Testis (tissue), 5 donors: Measurements from ENCODE around the gene PRAMEF15. TPM values are rescaled to one million over a fixed set of nuclear protein-coding genes. Genes with fewer than 3 reads are reported as not detected.
"Not testable (repeated sequence)": the region's sequence is repeated elsewhere in the genome, so short reads cannot be mapped to it uniquely, and the experiment has no call there.

ENCODE experiments used
- DNase-seq: peaks from one replicate; pipeline ENCODE4 v3.0.0-alpha.2; 2019
- H3K27ac ChIP-seq, 2 donors: fragments of 200-600 bp; sonication (generic); one replicate each; pipeline ENCODE4 v1.5.1; 2019
- H3K27me3 ChIP-seq: fragments of 200-600 bp; sonication (generic); one replicate; pipeline ENCODE4 v1.5.1; 2019
- H3K36me3 ChIP-seq: fragments of 200-600 bp; sonication (generic); one replicate; pipeline ENCODE4 v1.5.1; 2017; ENCODE audit warnings: low read depth; ENCODE audit errors: missing control alignments
- H3K4me1 ChIP-seq: fragments of 200-600 bp; sonication (generic); one replicate; pipeline ENCODE4 v1.5.1; 2019
- H3K4me3 ChIP-seq, 2 donors: fragments of 200-600 bp; sonication (generic); one replicate each; pipeline ENCODE4 v1.5.1; 2017 to 2019
- H3K9me3 ChIP-seq: fragments of 200-600 bp; sonication (generic); one replicate; pipeline ENCODE4 v1.5.1; 2017
- WGBS, 2 donors: methylation state at CpG; one replicate each; pipeline ENCODE4 v1.1.5; 2018; 5-methylcytosine and 5-hydroxymethylcytosine counted together
- intact Hi-C: fragments of 100-400 bp; cut with DNase I; formaldehyde crosslinking; loops from one replicate; pipeline ENCODE4 v1.15.1; 2023; ENCODE audit warnings: low total_unique reads
- long read RNA-seq, 2 donors: transcript quantifications; one replicate each; lab custom pipeline, GENCODE V29; 2026
- polyA plus RNA-seq: library from polyadenylated mRNA; stranded (reverse); fragments of 350-450 nt; fragmentation: Illumina TruSeq; extraction: RNeasy Lipid Tissue Mini Kit (QIAGEN cat#74804); gene quantifications from one replicate; pipeline ENCODE4 v1.2.3, GENCODE V29; 2014; ENCODE audit warnings: low read depth, low replicate concordance; ENCODE audit not compliant: insufficient read depth
- total RNA-seq, 2 donors: library from RNA; depleted of rRNA; stranded (reverse); fragments of >200 nt; gene quantifications; one replicate each; pipeline ENCODE4 v1.2.3, GENCODE V29; 2016

The PRAMEF15 gene
- total RNA-seq (under 1 TPM in 1 of 2 donors, not detected in 1; 0.19 TPM), polyA plus RNA-seq (not detected)
- long read RNA-seq, donor 1: 0 reads
- long read RNA-seq, donor 2: 0 reads

DNA sequence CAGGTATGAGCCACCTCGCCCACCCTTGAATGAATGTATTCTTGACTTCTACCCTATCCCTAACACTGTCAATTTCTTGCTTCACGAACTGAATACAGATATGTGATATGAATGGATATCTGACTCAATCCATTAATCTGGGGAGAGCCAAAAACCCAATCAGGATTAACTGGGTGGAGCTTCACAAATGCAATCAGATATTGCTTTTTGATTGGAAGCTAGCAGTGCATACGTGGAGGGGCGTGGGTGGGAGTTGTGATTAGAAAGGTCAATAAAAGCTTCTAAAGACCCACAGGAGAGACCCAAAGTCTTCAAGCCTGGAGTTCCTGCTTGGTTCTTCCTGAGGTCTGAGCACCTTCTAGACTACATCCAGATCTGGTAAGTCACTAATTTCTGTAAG lies at the start of gene PRAMEF15:
Gene PRAMEF15 (plus strand): TSS at position 301 of the 400 bp plus-strand sequence. CDS start 2,827 bp downstream, outside the sequence.
- H3K4me1 ChIP-seq, H3K9me3 ChIP-seq, H3K36me3 ChIP-seq, intact Hi-C loops, H3K27ac ChIP-seq, H3K4me3 ChIP-seq, DNase-seq, H3K27me3 ChIP-seq: not testable (repeated sequence)
- WGBS, 2 donors: 63% methylated on average over 4 of the region's 4 CpGs; no CpG with 5 or more reads in 1 of the 2 donors

DNA sequence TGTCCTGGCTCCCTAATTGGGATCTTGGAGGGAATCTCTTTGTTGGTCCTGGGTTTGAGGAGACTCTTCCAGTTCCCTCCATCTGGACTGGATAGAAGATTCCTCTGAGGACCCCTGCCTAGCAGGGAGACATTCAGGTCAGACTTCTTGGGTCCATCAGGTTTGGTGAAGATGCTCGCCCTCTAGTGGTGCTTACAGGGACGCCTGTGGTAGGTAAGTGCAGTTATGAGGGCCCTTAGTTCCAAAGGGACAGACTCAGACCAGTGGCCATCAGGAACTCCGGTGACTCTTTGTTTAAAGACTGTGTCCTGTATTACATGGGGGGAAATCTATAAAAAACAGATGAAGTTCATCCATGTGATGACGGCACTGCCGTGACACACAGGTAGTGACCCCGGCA lies 38.4 kb upstream of the PRAMEF15 start:
- H3K4me1 ChIP-seq, H3K36me3 ChIP-seq, DNase-seq, H3K27ac ChIP-seq, intact Hi-C loops, H3K9me3 ChIP-seq, H3K27me3 ChIP-seq, H3K4me3 ChIP-seq: not testable (repeated sequence)
- 73% methylated on average over 6 of the region's 6 CpGs; no CpG with 5 or more reads in 1 of the 2 donors for WGBS, 2 donors

DNA sequence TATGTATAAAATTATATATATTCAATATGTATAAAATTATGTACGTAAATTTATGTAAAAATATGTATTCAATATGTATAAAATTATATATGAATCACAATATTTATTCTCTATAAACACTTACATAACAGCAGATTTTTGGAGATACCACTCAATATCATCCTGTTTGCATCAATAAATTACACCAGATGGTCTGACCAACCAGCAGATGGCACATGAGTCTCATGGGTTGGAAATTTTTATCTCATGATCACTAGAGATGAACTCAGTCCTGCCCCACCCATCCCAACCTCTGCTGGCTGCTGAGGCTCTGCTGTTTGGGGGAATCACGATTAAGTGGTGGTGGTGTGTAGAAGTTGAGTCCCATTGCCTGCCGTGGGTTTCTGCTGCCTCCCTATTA lies 35.8 kb upstream of the PRAMEF15 start:
- H3K36me3 ChIP-seq, H3K27me3 ChIP-seq, DNase-seq, H3K4me1 ChIP-seq, H3K9me3 ChIP-seq, intact Hi-C loops, H3K4me3 ChIP-seq, H3K27ac ChIP-seq: not testable (repeated sequence)
- WGBS, 2 donors: 77 to 81% methylated on average over 3 of the region's 3 CpGs

DNA sequence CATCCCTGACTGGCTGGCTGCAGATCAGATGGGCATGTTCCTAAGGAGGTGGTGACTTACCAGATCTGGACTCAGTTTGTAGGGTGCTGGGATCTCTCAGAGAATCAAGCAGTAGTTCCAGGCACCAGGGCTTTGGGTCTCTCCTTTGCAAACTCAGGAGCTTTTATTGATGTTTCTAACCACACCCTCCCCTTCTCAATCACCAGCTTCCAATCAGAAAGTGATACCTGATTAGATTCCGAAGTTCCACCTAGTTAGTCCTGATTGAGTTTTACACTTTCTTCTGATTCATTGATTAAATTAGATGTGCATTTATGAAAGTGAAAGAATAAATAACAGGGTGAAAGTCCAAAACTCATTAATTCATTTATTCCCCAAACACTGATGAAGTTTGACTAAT lies 30.3 kb upstream of the PRAMEF15 start, which contains the start of gene PRAMEF8:
Gene PRAMEF8 (minus strand): TSS at position 101 of the 400 bp plus-strand sequence. CDS start 1,046 bp downstream, outside the sequence.
- intact Hi-C loops, H3K4me1 ChIP-seq, H3K27me3 ChIP-seq, DNase-seq, H3K4me3 ChIP-seq, H3K27ac ChIP-seq, H3K36me3 ChIP-seq, H3K9me3 ChIP-seq: not testable (repeated sequence)
- WGBS, 2 donors: no CpG with 5 or more reads among the region's 1 CpG

DNA sequence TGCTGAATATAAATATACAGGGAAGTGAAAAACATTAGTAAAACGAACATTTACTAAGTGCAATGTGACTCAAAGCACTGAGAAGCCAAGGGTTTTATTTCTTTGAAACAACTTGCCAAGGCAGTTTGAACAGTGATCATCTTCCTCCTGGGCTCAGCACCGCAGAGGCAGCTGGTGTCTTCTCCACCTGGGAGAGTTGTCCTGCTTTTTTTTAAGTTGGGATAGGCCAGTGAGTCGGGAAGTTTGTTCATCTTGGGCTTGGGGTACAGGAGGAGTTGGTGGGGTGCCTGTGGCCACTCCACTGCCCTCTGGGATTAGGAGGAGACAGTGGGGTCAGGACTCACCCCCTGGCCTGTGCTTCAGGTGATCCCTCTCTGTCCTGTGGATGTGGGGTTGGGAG lies 26.4 kb upstream of the PRAMEF15 start:
- H3K4me1 ChIP-seq, H3K9me3 ChIP-seq, intact Hi-C loops, H3K27me3 ChIP-seq, H3K36me3 ChIP-seq, H3K27ac ChIP-seq, DNase-seq, H3K4me3 ChIP-seq: not testable (repeated sequence)
- WGBS, 2 donors: 88% methylated on average over 2 of the region's 3 CpGs; no CpG with 5 or more reads in 1 of the 2 donors

DNA sequence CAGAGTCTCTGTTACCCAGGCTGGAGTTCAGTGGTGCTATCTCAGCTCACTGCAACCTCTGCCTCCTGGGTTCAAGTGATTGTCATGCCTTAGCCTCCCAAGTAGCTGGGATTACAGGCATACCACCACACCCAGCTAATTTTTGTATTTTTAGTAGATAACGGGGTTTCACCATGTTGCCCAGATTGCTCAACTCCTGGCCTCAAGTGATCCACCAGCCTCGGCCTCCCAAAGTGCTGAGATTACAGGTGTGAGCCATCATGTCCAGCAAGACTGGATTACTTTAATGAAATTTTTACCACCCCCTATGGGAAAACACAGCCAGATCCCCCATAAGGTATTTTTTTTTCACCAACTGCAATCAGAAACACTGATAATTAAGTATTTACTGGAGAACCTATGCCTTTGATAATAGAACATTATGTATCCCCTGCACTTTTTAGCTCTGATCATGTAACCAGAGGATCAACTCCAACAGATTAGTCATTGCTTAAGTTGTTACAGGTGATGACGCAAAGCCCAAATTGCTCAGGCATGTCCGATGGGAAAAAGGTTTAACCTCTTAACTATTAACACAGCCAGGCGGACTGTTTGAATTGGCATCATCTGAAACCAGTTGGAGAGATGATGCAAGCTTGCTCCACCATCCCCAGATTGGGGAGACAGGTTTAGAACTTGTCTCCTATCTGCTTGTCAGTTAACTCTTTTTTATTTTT lies 18.0 kb upstream of the PRAMEF15 start:
- H3K36me3 ChIP-seq, H3K4me3 ChIP-seq, H3K9me3 ChIP-seq, H3K27me3 ChIP-seq, DNase-seq, H3K27ac ChIP-seq, intact Hi-C loops, H3K4me1 ChIP-seq: not testable (repeated sequence)
- 91% methylated on average over 2 of the region's 5 CpGs; no CpG with 5 or more reads in 1 of the 2 donors for WGBS, 2 donors

DNA sequence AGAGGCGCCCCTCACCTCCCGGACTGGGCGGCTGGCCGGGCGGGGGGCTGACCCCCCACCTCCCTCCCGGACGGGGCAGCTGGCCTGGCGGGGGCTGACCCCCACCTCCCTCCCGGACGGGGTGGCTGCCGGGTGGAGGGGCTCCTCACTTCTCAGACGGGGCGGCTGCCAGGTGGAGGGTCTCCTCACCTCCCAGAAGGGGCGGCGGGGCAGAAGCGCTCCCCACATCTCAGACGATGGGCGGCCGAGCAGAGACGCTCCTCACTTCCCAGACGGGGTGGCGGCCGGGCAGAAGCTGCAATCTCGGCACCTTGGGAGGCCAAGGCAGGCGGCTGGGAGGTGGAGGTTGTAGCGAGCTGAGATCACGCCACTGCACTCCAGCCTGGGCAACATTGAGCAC lies 16.7 kb upstream of the PRAMEF15 start:
- H3K27ac ChIP-seq, intact Hi-C loops, H3K4me1 ChIP-seq, H3K27me3 ChIP-seq, H3K4me3 ChIP-seq, H3K36me3 ChIP-seq, DNase-seq, H3K9me3 ChIP-seq: not testable (repeated sequence)
- 92% methylated on average over 15 of the region's 27 CpGs; no CpG with 5 or more reads in 1 of the 2 donors for WGBS, 2 donors

DNA sequence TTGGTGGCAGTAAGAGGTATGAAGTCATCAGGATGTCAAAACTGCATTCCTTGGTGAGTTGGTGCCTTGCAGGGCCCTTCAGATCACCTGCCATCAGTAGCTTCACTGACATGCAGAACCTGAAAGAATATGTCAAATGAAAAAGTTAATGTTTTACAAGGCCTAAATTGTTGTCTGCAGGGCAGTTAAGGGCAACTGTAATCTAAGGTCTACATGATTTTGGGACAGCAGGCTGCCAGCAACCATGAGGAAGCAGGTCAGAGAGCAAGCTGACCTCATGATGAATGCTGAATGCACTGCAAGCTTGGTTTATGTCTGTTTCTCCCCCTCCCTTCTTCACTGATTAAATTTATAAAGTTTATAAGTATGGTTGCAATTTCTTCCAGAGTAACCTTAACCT lies 13.2 kb upstream of the PRAMEF15 start:
- H3K27me3 ChIP-seq, intact Hi-C loops, H3K9me3 ChIP-seq, DNase-seq, H3K4me1 ChIP-seq, H3K4me3 ChIP-seq, H3K36me3 ChIP-seq, H3K27ac ChIP-seq: not testable (repeated sequence)

DNA sequence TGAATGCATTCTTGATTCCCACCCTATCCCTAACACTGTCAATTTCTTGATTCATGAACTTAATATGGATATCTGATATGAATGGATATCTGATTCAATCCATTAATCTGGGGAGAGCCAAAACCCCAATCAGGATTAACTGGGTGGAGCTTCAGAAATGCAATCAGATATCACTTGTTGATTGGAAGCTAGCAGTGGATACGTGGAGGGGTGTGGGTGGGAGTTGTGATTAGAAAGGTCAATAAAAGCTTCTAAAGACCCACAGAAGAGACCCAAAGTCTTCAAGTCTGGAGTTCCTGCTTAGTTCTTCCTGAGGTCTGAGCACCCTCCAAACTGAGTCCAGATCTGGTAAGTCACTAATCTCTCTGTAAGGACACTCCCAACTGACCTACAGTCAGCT lies 12.1 kb upstream of the PRAMEF15 start, which contains the start of gene PRAMEF33:
Gene PRAMEF33 (plus strand): TSS at position 301 of the 400 bp plus-strand sequence. CDS start 2,416 bp downstream, outside the sequence.
- H3K36me3 ChIP-seq, H3K27me3 ChIP-seq, H3K9me3 ChIP-seq, DNase-seq, H3K4me1 ChIP-seq, H3K4me3 ChIP-seq, H3K27ac ChIP-seq, intact Hi-C loops: not testable (repeated sequence)
- no CpG with 5 or more reads among the region's 1 CpG for WGBS, 2 donors

DNA sequence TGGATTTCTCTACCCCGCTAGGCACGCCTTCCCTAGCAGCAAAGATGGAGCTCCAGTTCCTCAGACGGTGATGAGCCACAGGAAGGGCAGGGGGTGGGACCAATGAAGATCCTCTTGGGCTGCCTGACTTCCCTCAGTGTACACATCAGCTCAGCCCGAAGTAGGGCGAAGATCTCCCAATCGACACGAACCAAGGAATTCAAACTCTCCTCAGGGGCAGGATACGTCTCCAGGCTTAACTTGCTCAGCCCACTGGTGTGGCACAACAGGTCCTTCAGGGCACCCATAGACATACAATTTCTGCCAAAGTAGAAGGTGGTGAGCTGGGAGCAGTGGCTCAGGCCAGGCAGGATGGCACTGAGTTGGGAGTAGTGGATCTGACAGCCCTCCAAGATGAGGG lies 27.1 kb downstream of the PRAMEF15 start:
- H3K4me3 ChIP-seq, H3K27ac ChIP-seq, DNase-seq, H3K4me1 ChIP-seq, H3K36me3 ChIP-seq, H3K27me3 ChIP-seq, intact Hi-C loops, H3K9me3 ChIP-seq: not testable (repeated sequence)
- WGBS, 2 donors: 87 to 89% methylated on average over 4 to 8 of the region's 8 CpGs

DNA sequence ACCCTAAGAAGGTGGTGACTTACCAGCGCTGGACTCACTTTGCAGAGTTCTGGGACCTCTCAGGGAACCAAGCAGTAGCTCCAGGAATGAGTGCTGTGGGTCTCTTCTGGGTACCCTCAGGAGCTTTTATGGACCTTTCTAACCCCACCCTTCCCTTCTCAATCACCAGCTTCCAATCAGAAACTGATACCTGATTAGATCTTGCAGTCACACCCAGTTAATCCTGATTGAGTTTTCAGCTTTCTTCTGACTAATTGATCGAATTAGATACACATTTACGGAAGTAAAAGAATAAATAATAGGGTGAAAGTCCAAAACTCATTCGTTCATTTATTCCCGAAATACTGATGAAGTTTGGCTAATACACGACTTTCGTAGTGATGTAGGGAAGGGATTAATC lies 31.7 kb downstream of the PRAMEF15 start, which contains the start of gene PRAMEF14:
Gene PRAMEF14 (minus strand): TSS at position 101 of the 400 bp plus-strand sequence. CDS start 1,820 bp downstream, outside the sequence.
- DNase-seq, H3K4me3 ChIP-seq, intact Hi-C loops, H3K36me3 ChIP-seq, H3K9me3 ChIP-seq, H3K27me3 ChIP-seq, H3K4me1 ChIP-seq, H3K27ac ChIP-seq: not testable (repeated sequence)
- WGBS, 2 donors: 74 to 85% methylated on average over 6 to 7 of the region's 7 CpGs

DNA sequence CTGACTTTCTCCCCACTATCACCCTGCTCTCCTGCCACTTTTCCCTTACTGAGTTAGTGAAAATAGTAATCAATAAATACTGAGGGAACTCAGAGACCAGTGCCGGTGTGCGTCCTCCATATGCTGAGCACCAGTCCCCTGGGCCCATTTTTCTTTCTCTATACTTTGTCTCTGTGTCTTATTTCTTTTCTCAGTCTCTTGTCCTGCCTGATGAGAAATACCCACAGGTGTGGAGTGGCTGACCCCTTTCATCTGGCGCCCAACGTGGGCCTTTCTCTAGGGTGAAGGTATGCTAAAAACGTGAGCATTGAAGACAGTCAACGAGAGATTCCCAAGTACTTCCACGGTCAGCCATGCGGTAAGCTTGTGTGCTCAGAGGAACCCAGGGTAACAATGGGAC lies 38.1 kb downstream of the PRAMEF15 start:
- H3K27me3 ChIP-seq, H3K4me1 ChIP-seq, H3K9me3 ChIP-seq, H3K36me3 ChIP-seq, intact Hi-C loops, DNase-seq, H3K4me3 ChIP-seq, H3K27ac ChIP-seq: not testable (repeated sequence)
- 90 to 93% methylated on average over 6 to 7 of the region's 8 CpGs for WGBS, 2 donors
